Fibroblast of pulmonary artery (primary cell): ENCODE results near the gene SNAPC4.

Experiments
- DNase-seq: peaks from one replicate; pipeline ENCODE4 v3.0.0-alpha.2; 2010; ENCODE audit warnings: low read depth
- H3K4me3 ChIP-seq: replicated peaks from 2 replicates; pipeline ENCODE4 v1.5.1; 2011; ENCODE audit warnings: low read depth, mild to moderate bottlenecking, control low read depth, low read length, moderate library complexity
- CTCF ChIP-seq: IDR thresholded peaks from 2 replicates; pipeline ENCODE4 v1.5.1; 2011; ENCODE audit warnings: mild to moderate bottlenecking, control low read depth, low read length, inconsistent platforms; ENCODE audit errors: missing control alignments

Gene SNAPC4

DNA sequence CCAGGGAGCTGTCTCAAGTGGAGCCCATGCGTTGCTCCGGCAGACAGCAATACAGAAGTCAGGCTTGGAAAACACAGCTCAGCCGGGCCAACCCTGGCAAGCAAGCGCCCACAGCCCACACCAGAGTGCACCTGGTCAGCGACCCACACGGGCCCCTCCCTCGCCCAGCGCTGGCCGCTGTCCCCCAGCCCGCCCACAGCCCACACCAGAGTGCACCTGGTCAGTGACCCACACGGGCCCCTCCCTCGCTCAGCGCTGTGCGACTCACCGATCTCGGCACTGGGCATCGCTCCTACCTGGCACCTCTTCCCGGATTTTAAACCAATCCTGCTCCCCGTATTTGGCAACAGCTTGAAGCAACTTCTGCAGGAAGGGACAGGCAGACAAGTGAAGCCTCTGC lies 12.8 kb downstream of the SNAPC4 start:
- no peak overlapping the region for H3K4me3 ChIP-seq
- DNase-seq, result no peak
- TF ChIP-seq CTCF, result no peak

DNA sequence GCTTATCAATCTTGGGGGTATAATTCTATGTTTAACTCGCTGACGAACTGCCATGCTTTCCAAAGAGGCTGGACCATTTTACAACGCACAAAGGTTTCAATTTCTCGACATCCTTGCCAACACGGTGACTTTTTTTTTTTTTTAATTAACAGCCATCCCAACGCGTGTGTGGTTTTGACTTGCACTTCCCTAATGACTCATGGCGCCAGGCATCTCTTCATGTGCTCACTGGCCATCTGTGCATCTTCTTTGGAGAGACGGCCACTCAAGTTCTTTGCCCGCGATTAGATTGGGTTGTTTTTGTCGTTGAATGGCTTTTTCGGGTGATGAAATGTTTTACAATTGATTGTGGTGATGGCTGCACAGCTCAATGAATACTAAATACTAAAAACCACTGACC lies 14.0 kb downstream of the SNAPC4 start:
- DNase-seq, result no peak
- H3K4me3 ChIP-seq, result no peak overlapping the region
- no peak for TF ChIP-seq CTCF

GRCh38 chr9:136385015-136385414 lies 15.0 kb downstream of the SNAPC4 start:
- no peak for DNase-seq
- H3K4me3 ChIP-seq, result no peak overlapping the region
- TF ChIP-seq CTCF, result no peak

- H3K4me3 ChIP-seq, result no peak overlapping the region
- no peak for TF ChIP-seq CTCF
- no peak for DNase-seq
These were observed 16.5 kb downstream of the SNAPC4 start for GRCh38 chr9:136383436-136383835.

DNA sequence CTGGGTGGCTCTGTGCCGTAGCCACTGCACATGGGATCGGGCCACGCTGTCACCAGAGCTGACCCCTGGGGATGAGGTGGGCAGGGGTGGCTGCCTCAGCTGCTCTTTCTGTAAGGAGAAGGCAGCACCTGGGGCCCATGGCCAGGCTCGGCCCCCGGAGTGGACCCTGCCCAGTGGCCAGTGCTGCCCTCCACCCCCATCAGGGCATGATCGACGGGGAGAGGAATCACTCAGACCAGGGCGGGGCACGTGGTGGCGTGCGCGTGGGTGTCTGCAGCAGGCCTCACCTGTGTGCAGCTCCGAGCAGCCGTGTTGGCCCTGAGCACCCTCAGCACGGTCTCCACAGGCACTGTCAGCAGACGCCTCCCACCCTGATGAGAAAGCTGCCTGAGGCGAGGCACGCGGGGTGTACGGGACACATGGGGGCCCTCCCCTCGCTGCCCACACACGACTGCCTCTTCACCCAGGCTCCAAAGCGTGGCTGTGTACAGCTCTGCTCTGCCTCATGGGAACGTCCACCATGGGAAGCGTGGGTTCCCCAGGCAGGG lies 17.9 kb downstream of the SNAPC4 start:
- no peak for TF ChIP-seq CTCF
- no peak for DNase-seq
- no peak overlapping the region for H3K4me3 ChIP-seq

GRCh38 chr9:136381311-136381710 lies 18.7 kb downstream of the SNAPC4 start:
- TF ChIP-seq CTCF, result no peak
- H3K4me3 ChIP-seq, result no peak overlapping the region
- no peak for DNase-seq

DNA sequence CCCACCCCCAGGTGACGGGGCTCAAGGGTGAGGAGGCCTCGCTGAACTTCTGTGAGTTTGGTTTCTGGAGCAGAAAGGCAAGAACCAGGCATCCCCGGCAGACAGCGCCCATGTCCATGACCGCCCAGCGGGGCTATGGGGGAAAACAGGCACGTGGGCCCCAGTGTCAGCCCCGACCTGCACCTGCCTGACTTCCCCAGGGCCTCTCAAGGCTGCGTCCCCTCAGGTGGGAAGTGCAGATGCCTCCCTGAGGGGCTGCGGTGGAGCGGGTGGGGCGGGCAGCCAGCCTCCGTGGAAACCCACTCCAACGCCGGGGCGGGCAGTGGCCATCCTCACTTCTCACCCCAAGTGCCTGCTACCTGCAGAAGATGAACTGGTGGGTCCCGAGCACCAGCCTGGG lies 19.6 kb downstream of the SNAPC4 start:
- no peak for DNase-seq
- H3K4me3 ChIP-seq, result no peak overlapping the region
- no peak for TF ChIP-seq CTCF
